Nephron progenitor cell (in vitro differentiated cells): ENCODE data around the gene KNDC1.

Source experiments
- DNase-seq: peaks from one replicate; pipeline ENCODE4 v3.0.0; 2021
- H3K27ac Mint-ChIP-seq: 2 replicates; pipeline ENCODE4 v1.8.0; 2021; ENCODE audit warnings: mild to moderate bottlenecking, moderate library complexity, mixed read lengths
- H3K27me3 Mint-ChIP-seq: 2 replicates; pipeline ENCODE4 v1.8.0; 2021; ENCODE audit warnings: mild to moderate bottlenecking, low read depth, mixed read lengths; ENCODE audit not compliant: poor library complexity
- H3K36me3 Mint-ChIP-seq: 2 replicates; pipeline ENCODE4 v1.8.0; 2021; ENCODE audit warnings: low read depth, mixed read lengths
- H3K4me1 Mint-ChIP-seq: 2 replicates; pipeline ENCODE4 v1.8.0; 2021; ENCODE audit warnings: mixed read lengths
- H3K4me3 Mint-ChIP-seq: 2 replicates; pipeline ENCODE4 v1.8.0; 2021; ENCODE audit warnings: mild to moderate bottlenecking, moderate library complexity, mixed read lengths
- H3K9me3 Mint-ChIP-seq: 2 replicates; pipeline ENCODE4 v1.8.0; 2021; ENCODE audit warnings: mild to moderate bottlenecking, moderate library complexity, mixed read lengths
- CTCF ChIP-seq: fragments of 200-600 bp; sonication (generic); IDR thresholded peaks from 2 replicates; pipeline ENCODE4 v1.5.0; 2021; ENCODE audit warnings: antibody characterized with exemption

KNDC1 gene

GRCh38 chr10:133237241-133237587 lies 77.2 kb downstream of the KNDC1 start:
- peaks cover 22% of the 10 kb centered on the region for H3K4me1 Mint-ChIP-seq
- TF ChIP-seq CTCF: no peak

GRCh38 chr10:133237588-133238465 lies 77.8 kb downstream of the KNDC1 start, which contains the start of gene VENTX:
TSS of gene VENTX (plus strand) at chr10:133237855. CDS start at chr10:133237915, 60 bp downstream.
- H3K27ac Mint-ChIP-seq: no peak within 1 kb of the TSS
- H3K9me3 Mint-ChIP-seq: peaks cover 4% of the 10 kb centered on the region
- peaks cover 64% of the 10 kb centered on the region for H3K27me3 Mint-ChIP-seq
- DNase-seq: peak; percentile 45
- TF ChIP-seq CTCF: no peak
- H3K4me3 Mint-ChIP-seq: peak within 1 kb of the TSS; percentile 62
- peaks cover 22% of the 10 kb centered on the region for H3K4me1 Mint-ChIP-seq
- no peaks in the 10 kb centered on the region for H3K36me3 Mint-ChIP-seq

More at GRCh38 chr10:133237241-133237587, 77.2 kb downstream of the KNDC1 start:
- Mint-ChIP-seq H3K27ac (no peak overlapping the region), H3K36me3 (no peaks in the 10 kb centered on the region), H3K4me3 (peak overlapping the region; percentile 50), H3K27me3 (peaks cover 70% of the 10 kb centered on the region), H3K9me3 (peaks cover 4% of the 10 kb centered on the region)
- DNase-seq: peak; percentile 46

GRCh38 chr10:133238466-133238804 lies 78.4 kb downstream of the KNDC1 start:
- TF ChIP-seq CTCF: no peak
- DNase-seq: no peak
- Mint-ChIP-seq H3K36me3 (no peaks in the 10 kb centered on the region), H3K9me3 (peaks cover under 1% of the 10 kb centered on the region), H3K27ac (no peak overlapping the region), H3K27me3 (peaks cover 58% of the 10 kb centered on the region), H3K4me1 (peaks cover 24% of the 10 kb centered on the region), H3K4me3 (peak overlapping the region; percentile 62)

- no peak overlapping the region for H3K4me3 Mint-ChIP-seq
- H3K27me3 Mint-ChIP-seq: peaks cover 43% of the 10 kb centered on the region
- peaks cover 24% of the 10 kb centered on the region for H3K4me1 Mint-ChIP-seq
- H3K9me3 Mint-ChIP-seq: no peaks in the 10 kb centered on the region
- no peaks in the 10 kb centered on the region for H3K36me3 Mint-ChIP-seq
- no peak overlapping the region for H3K27ac Mint-ChIP-seq
- DNase-seq: no peak
- no peak for TF ChIP-seq CTCF
These were observed 80.0 kb downstream of the KNDC1 start for GRCh38 chr10:133239990-133240389.

- Mint-ChIP-seq H3K4me1 (peaks cover 34% of the 10 kb centered on the region), H3K4me3 (no peak overlapping the region), H3K36me3 (no peaks in the 10 kb centered on the region), H3K27me3 (peaks cover 34% of the 10 kb centered on the region), H3K9me3 (no peaks in the 10 kb centered on the region), H3K27ac (no peak overlapping the region)
- no peak for TF ChIP-seq CTCF
- DNase-seq: no peak
These were observed 81.6 kb downstream of the KNDC1 start for GRCh38 chr10:133241501-133242205.
